ENCODE data around the gene SERF2. TPM values are rescaled to one million over a fixed set of nuclear protein-coding genes. Genes with fewer than 3 reads are reported as not detected.
A peak's percentile ranks its signal among the peaks of the same experiment; 100 is the strongest.

SERF2 gene
- total and polyA plus RNA-seq, 2 of the 13 experiments (the other 11 are each of a cell fraction or from before 2014, with no cell fraction given): 811 to 1,257 TPM

GRCh38 chr15:43791993-43792760 lies at the start of gene SERF2 (continued):
- peak; percentile 76; the same call in 1 of the 2 replicates for TF ChIP-seq NFKB2 (CRISPR knock-in tag; IDR thresholded peaks at IDR 0.05; ENCODE audit: borderline replicate concordance)
- peak; percentile 89 for TF ChIP-seq MYC (CRISPR knock-in tag; IDR thresholded peaks at IDR 0.05; ENCODE audit: borderline replicate concordance)
- peak; percentile 57 for TF ChIP-seq MED1 (CRISPR knock-in tag; IDR thresholded peaks at IDR 0.05)
- TF ChIP-seq TFDP1 (CRISPR knock-in tag; IDR thresholded peaks at IDR 0.05; ENCODE audit: borderline replicate concordance): peak; percentile 89; the same call in 1 of the 2 replicates
- TF ChIP-seq IKZF1 (IDR thresholded peaks at IDR 0.05): no peak
- TF ChIP-seq ATF7-NPFF (CRISPR knock-in tag; IDR thresholded peaks at IDR 0.05; ENCODE audit: low read depth): peak; percentile 20; the same call in 1 of the 2 replicates
- TF ChIP-seq ZFP90 (CRISPR knock-in tag; IDR thresholded peaks at IDR 0.05; ENCODE audit: borderline replicate concordance): peak; percentile 10
- TF ChIP-seq GMEB2 (CRISPR knock-in tag; IDR thresholded peaks at IDR 0.05; ENCODE audit: low read depth): peak; percentile 72
- TF ChIP-seq ZMYM4 (CRISPR knock-in tag; IDR thresholded peaks at IDR 0.05): peak; percentile 71
- TF ChIP-seq ZSCAN25 (CRISPR knock-in tag; IDR thresholded peaks at IDR 0.05): peak; percentile 90; the same call in 1 of the 2 replicates
- no peak for TF ChIP-seq ZNF770 (CRISPR knock-in tag; IDR thresholded peaks at IDR 0.05)
- no peak for TF ChIP-seq MTF1 (CRISPR knock-in tag; IDR thresholded peaks at IDR 0.05)
- no peak for TF ChIP-seq FOXA1 (IDR thresholded peaks at IDR 0.05)
- TF ChIP-seq FOXA1 (CRISPR knock-in tag; IDR thresholded peaks at IDR 0.05): no peak
- peak; percentile 85 for TF ChIP-seq ZNF740 (CRISPR knock-in tag; IDR thresholded peaks at IDR 0.05)
- 0 out of 2 replicates have a peak, but pooled peaks have one; percentile 34 for TF ChIP-seq ZNF512 (CRISPR knock-in tag; IDR thresholded peaks at IDR 0.05)
- TF ChIP-seq ZNF430 (CRISPR knock-in tag; IDR thresholded peaks at IDR 0.05): peak; percentile 47; the same call in 1 of the 2 replicates
- no peak for TF ChIP-seq ZNF234 (CRISPR knock-in tag; conservative IDR thresholded peaks at IDR 0.05)
- peak; percentile 55; the same call in 1 of the 2 replicates for TF ChIP-seq SP140L (CRISPR knock-in tag; IDR thresholded peaks at IDR 0.05; ENCODE audit: borderline replicate concordance)
- TF ChIP-seq HMGXB4 (CRISPR knock-in tag; IDR thresholded peaks at IDR 0.05; ENCODE audit: borderline replicate concordance in 1 of 2, low read depth in 1 of 2): peak; percentile 69 to 72
- no peak for TF ChIP-seq PAX8 (CRISPR knock-in tag; IDR thresholded peaks at IDR 0.05; ENCODE audit: borderline replicate concordance)

All from HepG2 (cell line).